Rectal smooth muscle tissue (tissue), 1 donor: ENCODE data around the gene DPP8.

Experiments used
- H3K27ac ChIP-seq: one replicate; pipeline ENCODE4 v1.7.0; 2013; ENCODE audit warnings: low read depth, low read length, inconsistent platforms
- H3K27me3 ChIP-seq: one replicate; pipeline ENCODE4 v1.7.0; 2013; ENCODE audit warnings: low read length; ENCODE audit not compliant: control insufficient read depth, insufficient read depth
- H3K36me3 ChIP-seq: one replicate; pipeline ENCODE4 v1.7.0; 2013; ENCODE audit warnings: low read length; ENCODE audit not compliant: control insufficient read depth, insufficient read depth
- H3K4me1 ChIP-seq: one replicate; pipeline ENCODE4 v1.7.0; 2013; ENCODE audit warnings: low read length; ENCODE audit not compliant: control insufficient read depth, insufficient read depth
- H3K4me3 ChIP-seq: one replicate; pipeline ENCODE4 v1.7.0; 2013; ENCODE audit warnings: low read length
- H3K9ac ChIP-seq: one replicate; pipeline ENCODE4 v1.7.0; 2013; ENCODE audit warnings: low read length

DPP8 gene

GRCh38 chr15:65394936-65395335, 122.6 kb downstream of the DPP8 start:
- no peak overlapping the region for H3K4me3 ChIP-seq
- H3K4me1 ChIP-seq = no peaks in the 10 kb centered on the region
- H3K27ac ChIP-seq = no peak overlapping the region
- H3K27me3 ChIP-seq = peaks cover 11% of the 10 kb centered on the region
- H3K36me3 ChIP-seq = no peaks in the 10 kb centered on the region
- no peak overlapping the region for H3K9ac ChIP-seq

GRCh38 chr15:65394280-65394789, 123.2 kb downstream of the DPP8 start:
- Histone ChIP-seq H3K36me3 (no peaks in the 10 kb centered on the region), H3K27me3 (peaks cover 11% of the 10 kb centered on the region), H3K27ac (no peak overlapping the region), H3K9ac (no peak overlapping the region), H3K4me3 (no peak overlapping the region), H3K4me1 (no peaks in the 10 kb centered on the region)

GRCh38 chr15:65393557-65393956, 123.9 kb downstream of the DPP8 start:
- Histone ChIP-seq H3K9ac (no peak overlapping the region), H3K36me3 (no peaks in the 10 kb centered on the region), H3K4me1 (no peaks in the 10 kb centered on the region), H3K27ac (no peak overlapping the region), H3K27me3 (peaks cover 11% of the 10 kb centered on the region), H3K4me3 (no peak overlapping the region)

DNA sequence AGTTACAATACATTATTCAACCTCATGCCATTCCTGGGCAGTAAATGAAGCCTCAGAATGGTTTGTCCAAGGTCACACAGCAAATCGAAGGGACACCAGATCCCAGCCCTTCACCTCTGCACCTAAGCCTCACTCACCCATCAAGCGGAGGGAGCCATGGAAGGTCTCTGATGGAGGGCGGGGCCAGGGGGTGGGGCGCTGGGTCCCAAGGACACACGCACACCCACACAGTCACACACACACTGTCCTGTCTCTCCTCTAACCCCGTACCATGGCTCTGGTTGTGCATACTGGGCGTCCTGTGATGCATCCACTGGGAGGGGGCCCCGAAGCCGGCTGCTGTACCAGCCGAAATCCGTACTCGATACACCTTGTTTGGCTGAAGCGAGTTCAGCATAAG, 124.4 kb downstream of the DPP8 start:
- H3K4me3 ChIP-seq = no peak overlapping the region
- no peaks in the 10 kb centered on the region for H3K36me3 ChIP-seq
- H3K27me3 ChIP-seq = peaks cover 11% of the 10 kb centered on the region
- H3K9ac ChIP-seq = no peak overlapping the region
- no peaks in the 10 kb centered on the region for H3K4me1 ChIP-seq
- no peak overlapping the region for H3K27ac ChIP-seq
